Left ventricle myocardium inferior (tissue), 1 donor: ENCODE results near the gene EME2. TPM values are rescaled to one million over a fixed set of nuclear protein-coding genes. Genes with fewer than 3 reads are reported as not detected.

Experiments
- DNase-seq: peaks from one replicate; pipeline ENCODE4 v3.0.0-alpha.2; 2020
- H3K27ac ChIP-seq: fragments of 200-600 bp; replicated peaks from 2 replicates; pipeline ENCODE4 v1.8.0; 2021
- H3K27me3 ChIP-seq: fragments of 200-600 bp; 2 replicates; pipeline ENCODE4 v1.8.0; 2021; ENCODE audit warnings: low read depth
- H3K36me3 ChIP-seq: fragments of 200-600 bp; 2 replicates; pipeline ENCODE4 v1.8.0; 2021
- H3K4me1 ChIP-seq: fragments of 200-600 bp; 2 replicates; pipeline ENCODE4 v1.8.0; 2021
- H3K4me3 ChIP-seq: fragments of 200-600 bp; 2 replicates; pipeline ENCODE4 v1.8.0; 2021; ENCODE audit warnings: mild to moderate bottlenecking, moderate library complexity
- H3K9me3 ChIP-seq: fragments of 200-600 bp; replicated peaks from 2 replicates; pipeline ENCODE4 v1.8.0; 2021
- CTCF ChIP-seq: fragments of 200-600 bp; IDR thresholded peaks from 2 replicates; pipeline ENCODE4 v1.8.0; 2021; ENCODE audit warnings: antibody characterized with exemption, mild to moderate bottlenecking, borderline replicate concordance
- intact Hi-C: fragments of 100-400 bp; cut with micrococcal nuclease; formaldehyde crosslinking; loops from one replicate; pipeline ENCODE4 v1.11.0; 2022
- total RNA-seq: library from RNA; stranded (reverse); fragmentation: NEBNext Ultra II Directional; extraction: Animal tissue kit (Norgen Biotek cat#: 25700); gene quantifications from one replicate; pipeline ENCODE4 v1.2.1, GENCODE V29; 2021
- donor health status: DM: no; HTN: yes; CAD: no; lungs with severe emphysema.

The EME2 gene
- total RNA-seq, 1 donor from 2014 or later = 7.4 TPM

GRCh38 chr16:1816396-1817275 is 44.0 kb downstream of the EME2 start:
- H3K27me3 ChIP-seq = no peaks in the 10 kb centered on the region
- peaks cover 83% of the 10 kb centered on the region for H3K36me3 ChIP-seq
- intact Hi-C loops = no loop called here
- no peak for DNase-seq
- H3K27ac ChIP-seq = no peak overlapping the region
- no peaks in the 10 kb centered on the region for H3K4me1 ChIP-seq
- H3K4me3 ChIP-seq = no peak overlapping the region
- TF ChIP-seq CTCF = no peak
- H3K9me3 ChIP-seq = no peaks in the 10 kb centered on the region

DNA sequence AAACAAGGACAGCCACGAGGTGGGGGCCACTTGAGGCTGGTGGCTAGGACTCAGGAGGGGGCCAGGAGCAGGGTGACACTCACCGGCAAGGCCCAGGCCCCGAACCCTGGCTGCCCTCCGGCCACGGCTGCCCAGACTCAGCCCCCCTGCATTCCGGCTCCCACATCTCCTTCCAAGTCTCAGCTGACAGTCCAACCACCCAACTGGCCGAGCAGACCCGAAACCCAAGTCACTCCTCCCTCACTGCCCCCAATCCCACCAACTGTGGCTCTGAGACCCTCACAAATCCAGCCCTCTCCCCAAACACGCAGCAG is 44.6 kb downstream of the EME2 start:
- H3K4me1 ChIP-seq = no peaks in the 10 kb centered on the region
- TF ChIP-seq CTCF = no peak
- intact Hi-C loops = no loop called here
- peaks cover 89% of the 10 kb centered on the region for H3K36me3 ChIP-seq
- H3K4me3 ChIP-seq = no peak overlapping the region
- H3K9me3 ChIP-seq = no peaks in the 10 kb centered on the region
- no peaks in the 10 kb centered on the region for H3K27me3 ChIP-seq
- no peak overlapping the region for H3K27ac ChIP-seq
- DNase-seq = no peak

DNA sequence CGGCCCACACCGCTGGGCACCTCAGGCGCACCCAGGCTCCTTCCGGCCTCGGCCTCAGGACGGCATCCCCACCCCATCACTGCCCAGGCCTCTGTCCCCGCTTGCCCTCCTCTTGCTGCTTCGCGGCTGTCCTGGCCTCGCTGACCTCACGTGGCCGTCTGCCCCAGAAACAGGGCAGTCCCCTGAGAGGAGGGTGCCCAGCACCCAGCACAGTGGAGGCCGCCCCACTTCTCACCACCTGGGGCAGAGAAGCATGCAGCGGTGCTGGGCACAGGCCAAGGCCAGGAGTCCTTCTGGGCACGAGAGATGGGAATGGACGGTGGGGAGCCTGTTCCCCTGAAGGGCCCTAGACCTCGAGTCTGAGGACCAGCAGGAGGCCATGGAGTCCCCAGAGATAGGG is 45.1 kb downstream of the EME2 start:
- Histone ChIP-seq H3K4me3 (no peak overlapping the region), H3K27me3 (no peaks in the 10 kb centered on the region), H3K9me3 (no peaks in the 10 kb centered on the region), H3K36me3 (peaks cover 94% of the 10 kb centered on the region), H3K27ac (no peak overlapping the region), H3K4me1 (no peaks in the 10 kb centered on the region)
- intact Hi-C loops = no loop called here
- no peak for TF ChIP-seq CTCF
- DNase-seq = no peak

DNA sequence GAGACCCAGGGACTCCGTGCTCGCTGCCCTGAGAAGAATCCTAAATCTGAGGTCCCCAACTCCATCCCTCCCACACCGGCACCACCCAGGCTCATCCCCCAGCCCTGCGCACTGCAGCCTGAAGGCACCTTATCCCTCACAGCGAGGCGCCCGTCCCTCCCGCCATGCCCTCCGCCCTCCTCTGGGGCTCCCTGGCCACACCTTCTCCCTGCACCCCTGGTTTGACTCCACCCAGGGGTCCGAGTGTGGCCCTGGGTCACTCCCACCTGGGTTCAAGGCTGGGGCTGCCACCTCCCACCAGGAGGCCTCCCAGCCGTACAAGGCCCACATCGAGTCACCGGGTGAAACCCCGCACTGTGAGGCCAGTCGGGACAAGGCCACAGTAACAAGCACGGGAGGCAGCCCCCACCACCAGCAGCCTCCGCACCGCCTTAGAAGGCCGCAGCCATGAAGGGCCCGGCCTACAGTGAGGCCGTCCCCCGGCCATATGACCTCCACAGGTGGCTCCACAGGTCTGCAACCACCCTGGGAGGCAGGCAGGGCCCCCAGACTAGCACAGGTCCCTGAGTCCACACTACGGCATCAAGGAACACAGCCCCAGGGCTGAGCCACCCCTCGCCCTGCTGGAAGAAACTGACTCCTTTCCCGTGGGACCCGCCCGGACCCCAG is 45.7 kb downstream of the EME2 start:
- H3K4me1 ChIP-seq = peaks cover 2% of the 10 kb centered on the region
- H3K36me3 ChIP-seq = peaks cover 95% of the 10 kb centered on the region
- intact Hi-C loops = no loop called here
- no peak for DNase-seq
- TF ChIP-seq CTCF = no peak
- no peak overlapping the region for H3K4me3 ChIP-seq
- H3K27ac ChIP-seq = no peak overlapping the region
- no peaks in the 10 kb centered on the region for H3K27me3 ChIP-seq
- H3K9me3 ChIP-seq = no peaks in the 10 kb centered on the region

- intact Hi-C loops = no loop called here
- Histone ChIP-seq H3K27me3 (no peaks in the 10 kb centered on the region), H3K4me3 (no peak overlapping the region), H3K27ac (no peak overlapping the region), H3K36me3 (peaks cover 88% of the 10 kb centered on the region), H3K9me3 (no peaks in the 10 kb centered on the region), H3K4me1 (peaks cover 9% of the 10 kb centered on the region)
- DNase-seq = no peak
- no peak for TF ChIP-seq CTCF
These were observed 46.4 kb downstream of the EME2 start for GRCh38 chr16:1818873-1819525.
